T-cell (primary cell): ENCODE measurements around the gene RBX1. TPM values are rescaled to one million over a fixed set of nuclear protein-coding genes. Genes with fewer than 3 reads are reported as not detected.
A peak's percentile ranks its signal among the peaks of the same experiment; 100 is the strongest.

Experiments
- ATAC-seq, 4 experiments: fragments of 200-7000 bp in 3 of 4; fragments of 150-1000 bp in 1 of 4; cut with Tn5 transposase; replicated peaks in 1 of 4; 1 replicate in 3 of 4; 2 replicates in 1 of 4; pipeline ENCODE4 v1.10.0; 2021; ENCODE audit warnings: moderate library complexity in 3 of 4, mild to moderate bottlenecking in 2 of 4, moderate number of reproducible peaks in 1 of 4
- CTCF ChIA-PET, 2 donors: fragments of 300-600 bp; sonication (Branson Sonifier 250); formaldehyde crosslinking; loops; one replicate each; lab custom pipeline; 2022; ENCODE audit warnings: antibody characterized with exemption in 2 of 2; lab: Charles Lee
- POLR2A ChIA-PET, 2 donors: fragments of 300-600 bp; sonication (Branson Sonifier 250); formaldehyde crosslinking; loops; one replicate each; lab custom pipeline; 2022; ENCODE audit warnings: antibody characterized with exemption in 2 of 2; lab: Charles Lee
- DNase-seq, 35 experiments: peaks; one replicate each; pipeline versions ENCODE4 v3.0.0 to v3.0.0-alpha.2; 2013 to 2023
- H3K27ac ChIP-seq: one replicate; pipeline ENCODE4 v1.5.1; 2013; ENCODE audit warnings: low read length
- H3K27me3 ChIP-seq, 2 experiments: replicated peaks in 1 of 2; 1 replicate in 1 of 2; 2 replicates in 1 of 2; pipeline versions ENCODE4 v1.6.1 to v1.7.0; 2013; ENCODE audit warnings: low read length in 1 of 2, mixed read lengths in 1 of 2; ENCODE audit not compliant: control insufficient read depth in 2 of 2, insufficient read depth in 2 of 2; ENCODE audit errors: extremely low read depth in 1 of 2
- H3K36me3 ChIP-seq, 2 donors: 1 replicate in 1 of 2; 2 replicates in 1 of 2; pipeline versions ENCODE4 v1.6.1 to v1.7.0; 2013; ENCODE audit warnings: low read length in 1 of 2; ENCODE audit not compliant: control insufficient read depth in 2 of 2, insufficient read depth in 1 of 2; ENCODE audit errors: extremely low read depth in 1 of 2
- H3K4me1 ChIP-seq, 2 experiments: 1 replicate in 1 of 2; 2 replicates in 1 of 2; pipeline versions ENCODE4 v1.6.1 to v1.7.0; 2013; ENCODE audit warnings: low read length in 2 of 2, mixed read lengths in 1 of 2; ENCODE audit not compliant: insufficient read depth in 2 of 2, control insufficient read depth in 1 of 2; ENCODE audit errors: extremely low read depth in 1 of 2
- H3K4me3 ChIP-seq, 2 donors: 1 replicate in 1 of 2; 2 replicates in 1 of 2; pipeline versions ENCODE4 v1.5.1 to v1.7.0; 2013; ENCODE audit warnings: mild to moderate bottlenecking in 2 of 2, low read length in 1 of 2, moderate library complexity in 1 of 2; ENCODE audit not compliant: control insufficient read depth in 1 of 2; ENCODE audit errors: extremely low read depth in 1 of 2
- H3K9me3 ChIP-seq: 2 replicates; pipeline ENCODE4 v1.7.0; 2013
- H3K27ac Mint-ChIP-seq, 2 donors: one replicate each; pipeline ENCODE4 v1.8.0; 2020 to 2021; ENCODE audit warnings: mild to moderate bottlenecking in 2 of 2, mixed read lengths in 2 of 2
- H3K27me3 Mint-ChIP-seq, 2 donors: one replicate each; pipeline ENCODE4 v1.8.0; 2021 to 2022; ENCODE audit warnings: mixed read lengths in 2 of 2
- H3K36me3 Mint-ChIP-seq: one replicate; pipeline ENCODE4 v1.8.0; 2021; ENCODE audit warnings: mixed read lengths
- H3K4me1 Mint-ChIP-seq, 3 donors: one replicate each; pipeline ENCODE4 v1.8.0; 2020 to 2022; ENCODE audit warnings: mixed read lengths in 3 of 3, mild to moderate bottlenecking in 1 of 3
- H3K4me3 Mint-ChIP-seq, 3 donors: one replicate each; pipeline ENCODE4 v1.8.0; 2020 to 2022; ENCODE audit warnings: mild to moderate bottlenecking in 3 of 3, mixed read lengths in 3 of 3, moderate library complexity in 3 of 3
- H3K9me3 Mint-ChIP-seq, 3 donors: one replicate each; pipeline ENCODE4 v1.8.0; 2020 to 2022; ENCODE audit warnings: mixed read lengths in 3 of 3
- WGBS: methylation state at CpG from one replicate; pipeline ENCODE4 v1.1.5; 2013; ENCODE audit warnings: missing lambda C conversion rate; ENCODE audit not compliant: insufficient coverage; 5-methylcytosine and 5-hydroxymethylcytosine counted together
- total RNA-seq, 35 experiments: library from RNA in 6 of 35; stranded (reverse) in 6 of 35; fragments of 120-200 nt in 1 of 35; gene quantifications; one replicate each; pipeline versions ENCODE4 v1.2.1 to v1.2.4 and lab custom pipeline; 2013 to 2026

The RBX1 gene
- total RNA-seq, 5 donors from 2014 or later (not counting 1 experiment from before 2014, with no cell fraction given) = 27.1 to 46.1 (median 39.7) TPM

- no peaks in the 10 kb centered on the region for H3K9me3 Mint-ChIP-seq
- Histone ChIP-seq H3K27me3 (no peaks in the 10 kb centered on the region), H3K9me3 (no peaks in the 10 kb centered on the region), H3K27ac (no peak overlapping the region), H3K4me3 (no peak overlapping the region), H3K36me3 (peaks cover 14 to 50% of the 10 kb centered on the region in 2 donors), H3K4me1 (no peaks in the 10 kb centered on the region)
- ChIA-PET POLR2A (interaction anchor here in 1 of 2 donors (0.6 kb wide), 1 partner anchor 780 kb away, joined by 3 read pairs; no protein-coding TSS in a partner anchor), CTCF (interaction anchor here in 1 of 2 donors (0.6 to 0.7 kb wide), 2 partner anchors 8 to 871 kb away, joined by 3 to 4 read pairs; no protein-coding TSS in a partner anchor)
- no peak for DNase-seq
- no peak for ATAC-seq
- H3K36me3 Mint-ChIP-seq = peaks cover 13% of the 10 kb centered on the region
- peaks cover 20 to 25% (median 21%) of the 10 kb centered on the region in 3 donors for H3K4me1 Mint-ChIP-seq
- no CpG with 5 or more reads among the region's 2 CpGs for WGBS
- no peaks in the 10 kb centered on the region for H3K27me3 Mint-ChIP-seq
- H3K4me3 Mint-ChIP-seq = no peak overlapping the region
- H3K27ac Mint-ChIP-seq = peak overlapping the region; percentile 29 to 34
Observed at GRCh38 chr22:40960145-40960544, 9.0 kb downstream of the RBX1 start.

- H3K36me3 ChIP-seq = peaks cover 25 to 77% of the 10 kb centered on the region in 2 donors
- no peak overlapping the region for H3K4me3 ChIP-seq
- 100% methylated on average over 5 of the region's 8 CpGs for WGBS
- no peak for ATAC-seq
- no peak overlapping the region for H3K27ac ChIP-seq
- Mint-ChIP-seq H3K27ac (no peak overlapping the region), H3K4me3 (no peak overlapping the region), H3K27me3 (no peaks in the 10 kb centered on the region), H3K36me3 (peaks cover 33% of the 10 kb centered on the region), H3K9me3 (no peaks in the 10 kb centered on the region), H3K4me1 (peaks cover 0 to 16% (median 5%) of the 10 kb centered on the region in 3 donors)
- no peak for DNase-seq
- CTCF ChIA-PET = interaction anchor here in 1 of 2 donors (0.6 to 1.2 kb wide), 3 partner anchors 43 to 415 kb away, joined by 3 to 11 read pairs (median 3); partner anchors contain the start of gene TEF
- POLR2A ChIA-PET = interaction anchor here in 1 of 2 donors (0.6 kb wide), 1 partner anchor 20 kb away, joined by 3 read pairs; no protein-coding TSS in a partner anchor
- H3K4me1 ChIP-seq = no peaks in the 10 kb centered on the region
- no peaks in the 10 kb centered on the region for H3K9me3 ChIP-seq
- no peaks in the 10 kb centered on the region for H3K27me3 ChIP-seq
Observed at GRCh38 chr22:40965936-40966725, 15.0 kb downstream of the RBX1 start.

GRCh38 chr22:40966726-40967085 lies 15.5 kb downstream of the RBX1 start:
- H3K9me3 Mint-ChIP-seq = no peaks in the 10 kb centered on the region
- Histone ChIP-seq H3K27me3 (no peaks in the 10 kb centered on the region), H3K4me3 (no peak overlapping the region), H3K4me1 (no peaks in the 10 kb centered on the region), H3K9me3 (no peaks in the 10 kb centered on the region), H3K36me3 (peaks cover 25 to 74% of the 10 kb centered on the region in 2 donors), H3K27ac (no peak overlapping the region)
- H3K27ac Mint-ChIP-seq = no peak overlapping the region
- peaks cover 0 to 16% (median 5%) of the 10 kb centered on the region in 3 donors for H3K4me1 Mint-ChIP-seq
- ChIA-PET POLR2A (no interaction called here), CTCF (interaction anchor here in 1 of 2 donors (0.6 to 1.2 kb wide), 2 partner anchors 44 to 153 kb away, joined by 3 read pairs; no protein-coding TSS in a partner anchor)
- WGBS = 82% methylated on average over 5 of the region's 7 CpGs
- DNase-seq (no peak), ATAC-seq (no peak)
- H3K36me3 Mint-ChIP-seq = peaks cover 33% of the 10 kb centered on the region
- H3K27me3 Mint-ChIP-seq = no peaks in the 10 kb centered on the region
- no peak overlapping the region for H3K4me3 Mint-ChIP-seq

- CTCF ChIA-PET = interaction anchor here in 1 of 2 donors (1.2 kb wide), 1 partner anchor 44 kb away, joined by 3 read pairs; no protein-coding TSS in a partner anchor
- H3K27me3 ChIP-seq = no peaks in the 10 kb centered on the region
- POLR2A ChIA-PET = no interaction called here
- H3K9me3 ChIP-seq = no peaks in the 10 kb centered on the region
- 94% methylated on average over 2 of the region's 8 CpGs for WGBS
- H3K4me3 ChIP-seq = no peak overlapping the region
- Mint-ChIP-seq H3K4me1 (peaks cover 0 to 13% (median 5%) of the 10 kb centered on the region in 3 donors), H3K36me3 (peaks cover 36% of the 10 kb centered on the region), H3K4me3 (no peak overlapping the region), H3K9me3 (no peaks in the 10 kb centered on the region), H3K27ac (no peak overlapping the region), H3K27me3 (no peaks in the 10 kb centered on the region)
- ATAC-seq (no peak), DNase-seq (no peak)
- no peak overlapping the region for H3K27ac ChIP-seq
- peaks cover 23 to 73% of the 10 kb centered on the region in 2 donors for H3K36me3 ChIP-seq
- no peaks in the 10 kb centered on the region for H3K4me1 ChIP-seq
Observed at GRCh38 chr22:40967111-40967760, 16.1 kb downstream of the RBX1 start.

GRCh38 chr22:40972587-40972986 lies 21.4 kb downstream of the RBX1 start:
- Mint-ChIP-seq H3K27me3 (no peaks in the 10 kb centered on the region), H3K36me3 (peaks cover 18% of the 10 kb centered on the region), H3K9me3 (no peaks in the 10 kb centered on the region), H3K4me1 (no peaks in the 10 kb centered on the region), H3K4me3 (no peak overlapping the region), H3K27ac (no peak overlapping the region)
- no peak for DNase-seq
- Histone ChIP-seq H3K27ac (no peak overlapping the region), H3K36me3 (peaks cover 17 to 41% of the 10 kb centered on the region in 2 donors), H3K4me3 (no peak overlapping the region), H3K27me3 (no peaks in the 10 kb centered on the region), H3K9me3 (no peaks in the 10 kb centered on the region), H3K4me1 (no peaks in the 10 kb centered on the region)
- ChIA-PET CTCF (no interaction called here), POLR2A (interaction anchor here (0.7 kb wide), 2 partner anchors 17 to 51 kb away, joined by 5 to 12 read pairs; no protein-coding TSS in a partner anchor)
- no peak for ATAC-seq
- WGBS = 99% methylated on average over 6 of the region's 6 CpGs

- peaks cover 15% of the 10 kb centered on the region for H3K36me3 Mint-ChIP-seq
- H3K4me3 ChIP-seq = no peak overlapping the region
- no peak overlapping the region for H3K27ac Mint-ChIP-seq
- no peaks in the 10 kb centered on the region for H3K9me3 ChIP-seq
- DNase-seq = no peak
- H3K4me1 ChIP-seq = no peaks in the 10 kb centered on the region
- no peak overlapping the region for H3K27ac ChIP-seq
- H3K27me3 Mint-ChIP-seq = no peaks in the 10 kb centered on the region
- no peaks in the 10 kb centered on the region for H3K27me3 ChIP-seq
- peaks cover 17 to 36% of the 10 kb centered on the region in 2 donors for H3K36me3 ChIP-seq
- ChIA-PET POLR2A (interaction anchor here (0.7 kb wide), 2 partner anchors 18 to 50 kb away, joined by 5 to 12 read pairs; no protein-coding TSS in a partner anchor), CTCF (interaction anchor here in 1 of 2 donors (0.5 kb wide), 1 partner anchor 30 kb away, joined by 3 read pairs; no protein-coding TSS in a partner anchor)
- no peak overlapping the region for H3K4me3 Mint-ChIP-seq
- WGBS = 99% methylated on average over 9 of the region's 13 CpGs
- H3K4me1 Mint-ChIP-seq = no peaks in the 10 kb centered on the region
- no peak for ATAC-seq
- H3K9me3 Mint-ChIP-seq = no peaks in the 10 kb centered on the region
Observed at GRCh38 chr22:40973144-40973543, 22.0 kb downstream of the RBX1 start.
